B cell (primary cell): ENCODE results near the gene IRX3. TPM values are rescaled to one million over a fixed set of nuclear protein-coding genes. Genes with fewer than 3 reads are reported as not detected.
A peak's percentile ranks its signal among the peaks of the same experiment; 100 is the strongest.

ENCODE experiments used
- ATAC-seq: fragments of 200-7000 bp; cut with Tn5 transposase; one replicate; pipeline ENCODE4 v1.10.0; 2021; ENCODE audit warnings: low read depth, mild to moderate bottlenecking, moderate number of reproducible peaks, moderate library complexity
- CTCF ChIA-PET: fragments of 350-600 bp; sonication (Branson Sonifier 250); formaldehyde crosslinking; loops from one replicate; lab custom pipeline; 2021; ENCODE audit warnings: antibody characterized with exemption, inconsistent platforms; lab: Charles Lee
- POLR2A ChIA-PET: fragments of 350-600 bp; sonication (Branson Sonifier 250); formaldehyde crosslinking; loops from one replicate; lab custom pipeline; 2021; ENCODE audit warnings: antibody characterized with exemption; lab: Charles Lee
- DNase-seq: peaks from one replicate; pipeline ENCODE4 v3.0.0; 2013
- H2AFZ ChIP-seq: 2 replicates; pipeline ENCODE4 v1.6.1; 2012; ENCODE audit warnings: mild to moderate bottlenecking, low read depth, low read length; ENCODE audit not compliant: insufficient read depth, poor library complexity, severe bottlenecking
- H3K27ac ChIP-seq, 2 donors: 1 replicate in 1 of 2; 2 replicates in 1 of 2; pipeline ENCODE4 v1.5.1; 2012 to 2013; ENCODE audit warnings: low read length in 2 of 2, mild to moderate bottlenecking in 2 of 2, moderate library complexity in 1 of 2
- H3K27me3 ChIP-seq, 4 experiments: fragments of 200-600 bp in 1 of 4; sonication (generic) in 1 of 4; replicated peaks in 1 of 4; 1 replicate in 2 of 4; 2 replicates in 2 of 4; pipeline versions ENCODE4 v1.6.1 to v1.7.0; 2013 to 2016; ENCODE audit warnings: low read length in 3 of 4, mild to moderate bottlenecking in 2 of 4, mixed read lengths in 1 of 4, moderate library complexity in 1 of 4; ENCODE audit not compliant: insufficient read depth in 4 of 4, control insufficient read depth in 3 of 4; ENCODE audit errors: control extremely low read depth in 1 of 4
- H3K36me3 ChIP-seq, 2 experiments: replicated peaks in 1 of 2; 1 replicate in 1 of 2; 2 replicates in 1 of 2; pipeline versions ENCODE4 v1.6.1 to v1.7.1; 2013; ENCODE audit warnings: low read length in 1 of 2; ENCODE audit not compliant: insufficient read depth in 2 of 2, control insufficient read depth in 1 of 2; ENCODE audit errors: control extremely low read depth in 1 of 2, extremely low read depth in 1 of 2
- H3K4me1 ChIP-seq, 2 donors: fragments of 200-600 bp in 1 of 2; sonication (generic) in 1 of 2; 1 replicate in 1 of 2; 2 replicates in 1 of 2; pipeline versions ENCODE4 v1.5.1 to v1.6.1; 2013 to 2017; ENCODE audit warnings: low read length in 2 of 2; ENCODE audit not compliant: control insufficient read depth in 2 of 2, insufficient read depth in 2 of 2
- H3K4me2 ChIP-seq: replicated peaks from 2 replicates; pipeline ENCODE3; 2012; ENCODE audit warnings: mild to moderate bottlenecking, low read depth, low read length; ENCODE audit not compliant: poor library complexity, severe bottlenecking
- H3K4me3 ChIP-seq, 5 experiments: fragments of 200-600 bp in 1 of 5; sonication (generic) in 1 of 5; 1 replicate in 3 of 5; 2 replicates in 2 of 5; pipeline versions ENCODE4 v1.5.1 to v1.7.0; 2011 to 2016; ENCODE audit warnings: low read length in 4 of 5, mild to moderate bottlenecking in 4 of 5, low read depth in 2 of 5, control low read depth in 1 of 5, moderate library complexity in 1 of 5; ENCODE audit not compliant: insufficient read depth in 1 of 5; ENCODE audit errors: control extremely low read depth in 1 of 5, extremely low read depth in 1 of 5
- H3K79me2 ChIP-seq: fragments of 200-600 bp; sonication (generic); one replicate; pipeline ENCODE4 v1.6.0; 2016; ENCODE audit warnings: low read length; ENCODE audit not compliant: control insufficient read depth, insufficient read depth
- H3K9ac ChIP-seq: fragments of 200-600 bp; sonication (generic); 2 replicates; pipeline ENCODE4 v1.6.1; 2017; ENCODE audit warnings: mild to moderate bottlenecking, low read length, moderate library complexity
- H3K9me3 ChIP-seq, 3 donors: one replicate each; pipeline versions ENCODE4 v1.6.1 to v1.7.1; 2013; ENCODE audit warnings: low read length in 2 of 3; ENCODE audit not compliant: control insufficient read depth in 2 of 3, insufficient read depth in 1 of 3; ENCODE audit errors: control extremely low read depth in 1 of 3
- H4K20me1 ChIP-seq: 2 replicates; pipeline ENCODE4 v1.6.0; 2012; ENCODE audit warnings: mild to moderate bottlenecking, low read length; ENCODE audit not compliant: insufficient read depth, control insufficient read depth, poor library complexity, severe bottlenecking
- H3K27ac Mint-ChIP-seq: one replicate; pipeline ENCODE4 v1.8.0; 2021; ENCODE audit warnings: mixed read lengths
- H3K27me3 Mint-ChIP-seq: one replicate; pipeline ENCODE4 v1.8.0; 2021; ENCODE audit warnings: mixed read lengths
- H3K4me1 Mint-ChIP-seq: one replicate; pipeline ENCODE4 v1.8.0; 2021; ENCODE audit warnings: mixed read lengths
- H3K4me3 Mint-ChIP-seq: one replicate; pipeline ENCODE4 v1.8.0; 2021; ENCODE audit warnings: mixed read lengths
- H3K9me3 Mint-ChIP-seq: one replicate; pipeline ENCODE4 v1.8.0; 2022; ENCODE audit warnings: mixed read lengths; ENCODE audit not compliant: insufficient read depth
- CTCF ChIP-seq: fragments of 200-600 bp; IDR thresholded peaks from one replicate; pipeline ENCODE4 v1.8.0; 2022; ENCODE audit warnings: antibody characterized with exemption, mild to moderate bottlenecking
- EZH2 ChIP-seq: IDR thresholded peaks from 2 replicates; pipeline ENCODE4 v1.6.1; 2012; ENCODE audit warnings: borderline replicate concordance, low read depth, mild to moderate bottlenecking, moderate library complexity, low read length; ENCODE audit not compliant: insufficient read depth, poor library complexity, severe bottlenecking
- WGBS: methylation state at CpG from one replicate; pipeline ENCODE4 v1.1.5; 2013; ENCODE audit warnings: missing lambda C conversion rate; ENCODE audit not compliant: insufficient coverage; 5-methylcytosine and 5-hydroxymethylcytosine counted together
- intact Hi-C: fragments of 100-400 bp; cut with micrococcal nuclease; formaldehyde crosslinking; loops from one replicate; pipeline ENCODE4 v1.10.0; 2022
- polyA plus RNA-seq: library from polyadenylated mRNA; depleted of rRNA; stranded (reverse); fragments of >200 nt; gene quantifications from 2 replicates; pipeline ENCODE4 v1.2.3, GENCODE V29; 2012
- total RNA-seq, 2 donors: library from RNA; stranded (reverse); fragments of 120-200 nt in 1 of 2; gene quantifications; 1 replicate in 1 of 2; 2 replicates in 1 of 2; pipeline versions ENCODE4 v1.2.3 to v1.2.4, GENCODE V29; 2013 to 2022

IRX3 gene
- total and polyA plus RNA-seq, 2 donors (not counting 1 experiment from before 2014, with no cell fraction given) = not detected

GRCh38 chr16:54287131-54288029, 793 bp upstream of the IRX3 start:
- CTCF ChIA-PET = no interaction called here
- H2AFZ ChIP-seq = no peak overlapping the region
- POLR2A ChIA-PET = no interaction called here
- H3K4me2 ChIP-seq = peak overlapping the region; percentile 58
- intact Hi-C loops = no loop called here
- Mint-ChIP-seq H3K27me3 (peaks cover 53% of the 10 kb centered on the region), H3K4me3 (no peak overlapping the region), H3K4me1 (peaks cover 19% of the 10 kb centered on the region), H3K9me3 (no peaks in the 10 kb centered on the region), H3K27ac (no peak overlapping the region)
- no peak overlapping the region for H3K4me3 ChIP-seq
- ATAC-seq (no peak), DNase-seq (no peak)
- H3K27ac ChIP-seq = no peak overlapping the region
- peaks cover 0 to 27% (median 0%) of the 10 kb centered on the region in 3 donors for H3K9me3 ChIP-seq
- H3K9ac ChIP-seq = no peak overlapping the region
- H4K20me1 ChIP-seq = no peaks in the 10 kb centered on the region
- no peaks in the 10 kb centered on the region for H3K79me2 ChIP-seq
- TF ChIP-seq EZH2 (no peak), CTCF (no peak)
- no peaks in the 10 kb centered on the region for H3K36me3 ChIP-seq
- WGBS = 7% methylated on average over 50 of the region's 61 CpGs
- H3K27me3 ChIP-seq = peaks cover 0 to 70% (median 27%) of the 10 kb centered on the region in 4 experiments
- H3K4me1 ChIP-seq = peaks cover 9 to 14% of the 10 kb centered on the region in 2 donors

DNA sequence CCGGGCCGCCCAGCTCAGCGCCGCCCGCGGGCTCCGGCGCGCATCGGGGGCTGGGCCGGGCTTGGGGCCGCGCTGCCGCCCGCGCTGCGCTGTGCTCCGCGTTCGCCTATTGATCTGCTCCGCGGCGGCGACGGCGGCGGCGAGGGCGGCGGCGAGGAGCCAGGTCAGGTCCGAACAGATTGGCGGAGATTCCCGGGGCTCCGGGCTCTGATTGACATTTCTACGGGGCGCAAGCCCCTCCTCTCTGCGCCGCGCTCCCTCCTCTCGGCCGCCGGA, 559 bp downstream of the IRX3 start:
- no peak for TF ChIP-seq EZH2
- TF ChIP-seq CTCF = no peak
- H2AFZ ChIP-seq = peak overlapping the region; percentile 38
- H3K9ac ChIP-seq = no peak overlapping the region
- H3K27ac ChIP-seq = no peak overlapping the region
- no peaks in the 10 kb centered on the region for H3K79me2 ChIP-seq
- peak overlapping the region; percentile 58 for H3K4me2 ChIP-seq
- no peak overlapping the region for H3K4me3 ChIP-seq
- no peak overlapping the region for H3K27ac Mint-ChIP-seq
- peaks cover 21% of the 10 kb centered on the region for H3K4me1 Mint-ChIP-seq
- peaks cover 9 to 14% of the 10 kb centered on the region in 2 donors for H3K4me1 ChIP-seq
- intact Hi-C loops = no loop called here
- ChIA-PET CTCF (no interaction called here), POLR2A (no interaction called here)
- peak overlapping the region; percentile 51 for H3K4me3 Mint-ChIP-seq
- no peak for DNase-seq
- 4% methylated on average over 43 of the region's 43 CpGs for WGBS
- no peaks in the 10 kb centered on the region for H3K9me3 Mint-ChIP-seq
- no peaks in the 10 kb centered on the region for H4K20me1 ChIP-seq
- peaks cover 0 to 20% (median 0%) of the 10 kb centered on the region in 3 donors for H3K9me3 ChIP-seq
- no peak for ATAC-seq
- H3K36me3 ChIP-seq = no peaks in the 10 kb centered on the region
- peaks cover 57% of the 10 kb centered on the region for H3K27me3 Mint-ChIP-seq
- peaks cover 0 to 72% (median 27%) of the 10 kb centered on the region in 4 experiments for H3K27me3 ChIP-seq
